Forelimb muscle (tissue), 1 donor: ENCODE measurements around the gene MSMO1. TPM values are rescaled to one million over a fixed set of nuclear protein-coding genes. Genes with fewer than 3 reads are reported as not detected.
"Not testable (repeated sequence)": the region's sequence is repeated elsewhere in the genome, so short reads cannot be mapped to it uniquely, and the experiment has no call there.

Source experiments
- DNase-seq: peaks from one replicate; pipeline ENCODE4 v3.0.0-alpha.2; 2013; ENCODE audit warnings: low read depth
- polyA plus RNA-seq: library from polyadenylated mRNA; unstranded; fragments of 120-200 nt; gene quantifications from one replicate; pipeline ENCODE4 v1.2.1, GENCODE V29; 2013; ENCODE audit not compliant: insufficient read length

MSMO1 gene
- polyA plus RNA-seq, 1 donor: 25.0 TPM

GRCh38 chr4:165324236-165324917, 3.1 kb upstream of the MSMO1 start:
- DNase-seq: no peak

GRCh38 chr4:165324918-165325304, 2.6 kb upstream of the MSMO1 start:
- no peak for DNase-seq

- DNase-seq: no peak
These were observed 1.5 kb upstream of the MSMO1 start for GRCh38 chr4:165325732-165326512.

GRCh38 chr4:165326831-165327210, 648 bp upstream of the MSMO1 start:
- no peak for DNase-seq

GRCh38 chr4:165328101-165328425, 594 bp downstream of the MSMO1 start:
- DNase-seq: no peak

- DNase-seq: no peak
These were observed 1.2 kb downstream of the MSMO1 start for GRCh38 chr4:165328708-165329107.

GRCh38 chr4:165330071-165330470, 2.6 kb downstream of the MSMO1 start:
- no peak for DNase-seq

GRCh38 chr4:165330666-165331065, 3.2 kb downstream of the MSMO1 start:
- no peak for DNase-seq

- DNase-seq: no peak
These were observed 3.9 kb downstream of the MSMO1 start for GRCh38 chr4:165331359-165331758.

GRCh38 chr4:165331823-165332222, 4.4 kb downstream of the MSMO1 start:
- no peak for DNase-seq

- DNase-seq: no peak
These were observed 5.0 kb downstream of the MSMO1 start for GRCh38 chr4:165332502-165332901.

GRCh38 chr4:165335163-165335703, 7.8 kb downstream of the MSMO1 start:
- no peak for DNase-seq

GRCh38 chr4:165336743-165337142, 9.3 kb downstream of the MSMO1 start:
- no peak for DNase-seq

- DNase-seq: not testable (repeated sequence)
These were observed 14.9 kb downstream of the MSMO1 start for GRCh38 chr4:165342340-165342739.

- DNase-seq: no peak
These were observed 16.1 kb downstream of the MSMO1 start for GRCh38 chr4:165343353-165344191.

- no peak for DNase-seq
These were observed 18.4 kb downstream of the MSMO1 start for GRCh38 chr4:165345666-165346417.

- no peak for DNase-seq
These were observed 20.4 kb downstream of the MSMO1 start for GRCh38 chr4:165347647-165348569.

GRCh38 chr4:165351359-165352130, 24.1 kb downstream of the MSMO1 start:
- no peak for DNase-seq

- no peak for DNase-seq
These were observed 28.4 kb downstream of the MSMO1 start for GRCh38 chr4:165355900-165356300.

GRCh38 chr4:165359506-165359905, 32.0 kb downstream of the MSMO1 start:
- no peak for DNase-seq
